IMR-90 (cell line): ENCODE results near the gene AHCYL2.

Source experiments
- BHLHE40 ChIP-seq: fragments of 150-350 bp; IDR thresholded peaks from 2 replicates; pipeline ENCODE4 v1.6.1; 2016; ENCODE audit warnings: mild to moderate bottlenecking, low read depth, low read length
- CEBPB ChIP-seq: IDR thresholded peaks from 2 replicates; pipeline ENCODE4 v1.6.1; 2012; ENCODE audit warnings: low read depth, low read length, improper control_type of control experiment
- CHD1 ChIP-seq: IDR thresholded peaks from 2 replicates; pipeline ENCODE4 v1.6.1; 2012; ENCODE audit warnings: low read depth, low read length, improper control_type of control experiment
- CTCF ChIP-seq: conservative IDR thresholded peaks from 2 replicates; pipeline ENCODE4 v1.5.1; 2012; ENCODE audit warnings: mild to moderate bottlenecking, low read depth, low read length, improper control_type of control experiment
- ELK1 ChIP-seq: fragments of 150-350 bp; IDR thresholded peaks from 2 replicates; pipeline ENCODE4 v1.6.1; 2016; ENCODE audit warnings: low read depth, mild to moderate bottlenecking, low read length, moderate library complexity, borderline replicate concordance
- FOS ChIP-seq: fragments of 150-350 bp; IDR thresholded peaks from 2 replicates; pipeline ENCODE4 v1.6.1; 2016; ENCODE audit warnings: low read depth, low read length
- POLR2A ChIP-seq: IDR thresholded peaks from 2 replicates; pipeline ENCODE4 v1.6.1; 2012; ENCODE audit warnings: mild to moderate bottlenecking, low read depth, low read length
- RAD21 ChIP-seq: IDR thresholded peaks from 2 replicates; pipeline ENCODE4 v1.6.1; 2012; ENCODE audit warnings: low read length, improper control_type of control experiment
- RCOR1 ChIP-seq: IDR thresholded peaks from 2 replicates; pipeline ENCODE4 v1.6.1; 2012; ENCODE audit warnings: mild to moderate bottlenecking, low read length, improper control_type of control experiment; ENCODE audit not compliant: insufficient replicate concordance
- RFX5 ChIP-seq: IDR thresholded peaks from 2 replicates; pipeline ENCODE4 v1.8.0; 2012; ENCODE audit warnings: low read depth, mild to moderate bottlenecking, low read length, moderate library complexity

GRCh38 chr7:129311429-129311828 lies 86.6 kb downstream of the AHCYL2 start:
- no peak for TF ChIP-seq CTCF
- TF ChIP-seq ELK1, result no peak
- no peak for TF ChIP-seq POLR2A
- no peak for TF ChIP-seq CEBPB
- no peak for TF ChIP-seq RFX5
- TF ChIP-seq FOS, result no peak
- no peak for TF ChIP-seq RAD21
- no peak for TF ChIP-seq BHLHE40
- no peak for TF ChIP-seq RCOR1
- no peak for TF ChIP-seq CHD1
